HG02943 (cell line): ENCODE data around the gene RUNDC1.
"Not testable (repeated sequence)": the region's sequence is repeated elsewhere in the genome, so short reads cannot be mapped to it uniquely, and the experiment has no call there.

ENCODE experiments used
- ATAC-seq: cut with Tn5 transposase; IDR thresholded peaks from one replicate; pipeline ENCODE4 v1.9.1; 2021; ENCODE audit warnings: mild to moderate bottlenecking, low read depth, moderate library complexity; ENCODE audit not compliant: unreplicated experiment

The RUNDC1 gene

DNA sequence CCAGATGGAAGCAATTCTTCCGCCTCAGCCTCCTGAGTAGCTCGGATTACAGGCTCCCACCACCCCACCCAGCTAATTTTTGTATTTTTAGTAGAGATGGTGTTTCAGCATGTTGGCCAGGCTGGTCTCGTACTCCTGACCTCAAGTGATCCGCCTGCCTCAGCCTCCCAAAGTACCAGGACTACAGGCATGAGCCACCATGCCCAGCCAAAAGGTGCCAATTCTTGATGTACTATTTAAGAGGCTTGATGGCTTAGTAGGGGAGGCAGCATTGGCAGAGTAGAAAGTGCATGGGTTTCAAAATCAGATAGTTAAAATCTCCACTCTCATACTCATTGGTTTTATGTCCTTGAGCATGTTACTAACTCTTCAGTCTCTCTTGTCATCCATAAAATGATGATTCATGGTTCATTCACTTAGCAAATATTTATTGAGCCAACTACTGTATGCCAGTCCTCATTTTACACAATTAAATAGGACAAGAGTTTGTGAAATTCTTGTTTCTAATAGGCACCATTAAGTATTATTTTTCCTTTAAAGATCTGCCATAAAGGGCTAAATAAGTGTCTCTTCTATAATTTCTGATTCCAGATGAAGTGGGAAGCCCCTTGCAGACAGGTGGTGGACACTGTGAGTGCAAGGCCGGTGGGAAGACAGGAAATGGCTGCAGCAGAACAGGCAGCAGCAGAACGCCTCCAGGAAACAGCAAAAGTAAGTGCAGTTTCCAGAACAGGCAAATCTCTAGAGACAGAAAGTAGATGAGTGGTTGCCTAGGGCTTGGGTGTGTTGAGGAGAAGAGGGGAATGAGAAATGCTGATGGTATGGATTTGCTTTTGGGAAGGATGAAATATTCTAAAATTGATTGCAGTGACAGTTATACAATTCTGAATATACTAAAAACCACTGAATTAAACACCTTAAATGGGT is 9.6 kb downstream of the RUNDC1 start:
- no peak for ATAC-seq

DNA sequence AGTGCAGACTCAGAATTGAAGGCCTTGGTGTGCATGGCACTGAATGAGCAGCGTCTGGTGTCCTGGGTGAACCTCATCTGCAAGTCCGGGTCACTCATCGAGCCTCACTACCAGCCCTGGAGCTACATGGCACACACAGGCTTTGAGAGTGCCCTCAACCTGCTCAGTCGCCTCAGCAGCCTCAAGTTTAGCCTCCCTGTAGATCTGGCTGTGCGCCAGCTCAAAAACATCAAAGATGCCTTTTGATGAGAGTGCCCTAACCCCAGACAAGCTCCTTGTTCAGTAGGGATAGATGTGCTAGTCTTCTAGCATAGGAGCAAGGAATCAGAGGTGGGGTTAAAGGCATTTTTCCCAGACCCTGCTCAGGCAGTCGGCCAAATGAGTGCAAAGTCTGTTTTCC is 11.1 kb downstream of the RUNDC1 start:
- no peak for ATAC-seq

DNA sequence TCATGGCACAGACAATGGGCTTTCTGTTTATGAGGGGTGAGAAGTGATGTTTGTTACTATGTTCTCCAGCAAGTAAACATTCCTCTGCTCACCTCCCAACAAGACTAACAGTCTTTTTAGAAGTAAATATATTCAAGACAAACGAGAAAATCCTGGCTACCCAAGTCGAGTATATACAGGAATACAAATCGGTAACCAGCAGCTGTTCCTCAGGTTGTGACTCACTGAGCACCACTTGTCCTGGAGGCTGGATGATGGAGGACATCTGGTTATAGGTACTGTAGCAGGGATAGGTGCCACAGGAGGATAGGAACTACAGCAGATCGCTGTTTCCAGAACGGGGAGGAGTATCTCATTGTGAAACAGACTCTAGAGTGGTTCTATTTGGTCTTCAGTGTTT is 12.5 kb downstream of the RUNDC1 start:
- no peak for ATAC-seq

DNA sequence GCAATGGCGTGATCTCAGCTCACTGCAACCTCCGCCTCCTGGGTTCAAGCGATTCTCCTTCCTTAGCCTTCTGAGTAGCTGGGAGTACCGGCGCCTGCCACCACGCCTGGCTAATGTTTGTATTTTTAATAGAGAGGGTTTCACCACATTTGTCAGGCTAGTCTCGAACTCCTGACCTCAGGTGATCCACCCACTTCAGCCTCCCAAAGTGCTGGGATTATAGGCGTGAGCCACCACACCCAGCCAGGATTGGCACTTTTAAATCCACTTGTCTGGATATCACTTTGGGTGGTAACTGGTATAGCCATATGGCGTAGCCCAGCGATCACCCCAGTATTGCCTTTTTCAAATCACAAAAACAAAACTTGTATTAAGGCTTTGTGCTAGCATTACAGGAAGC is 13.5 kb downstream of the RUNDC1 start:
- not testable (repeated sequence) for ATAC-seq

DNA sequence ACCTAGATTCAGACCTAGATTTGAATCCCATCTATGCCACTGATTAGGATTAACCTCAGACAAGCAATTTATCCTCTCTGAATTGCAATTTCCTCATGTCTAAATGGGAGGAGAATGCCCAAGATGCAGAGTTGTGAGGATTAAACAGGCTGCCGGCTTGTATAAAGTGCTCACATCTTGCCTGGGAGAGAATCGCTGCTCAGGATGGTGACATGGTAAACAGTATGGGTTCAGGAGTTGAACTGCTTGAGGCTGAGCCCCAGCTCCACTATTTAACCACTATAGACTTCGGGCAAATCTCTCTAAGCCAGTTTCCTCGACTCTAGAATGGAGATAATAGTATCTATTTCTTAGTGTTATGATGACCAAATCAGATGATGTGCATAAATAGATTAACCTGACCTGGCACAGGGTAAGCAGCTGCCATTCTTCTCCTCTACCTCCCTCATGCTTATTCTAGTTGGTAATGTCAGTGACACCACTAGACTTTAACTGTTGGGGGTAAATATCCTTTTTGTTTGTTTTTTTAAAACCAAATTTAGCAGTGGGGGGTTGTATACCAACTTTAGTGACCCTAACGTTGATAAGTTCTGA is 17.1 kb downstream of the RUNDC1 start:
- no peak for ATAC-seq

DNA sequence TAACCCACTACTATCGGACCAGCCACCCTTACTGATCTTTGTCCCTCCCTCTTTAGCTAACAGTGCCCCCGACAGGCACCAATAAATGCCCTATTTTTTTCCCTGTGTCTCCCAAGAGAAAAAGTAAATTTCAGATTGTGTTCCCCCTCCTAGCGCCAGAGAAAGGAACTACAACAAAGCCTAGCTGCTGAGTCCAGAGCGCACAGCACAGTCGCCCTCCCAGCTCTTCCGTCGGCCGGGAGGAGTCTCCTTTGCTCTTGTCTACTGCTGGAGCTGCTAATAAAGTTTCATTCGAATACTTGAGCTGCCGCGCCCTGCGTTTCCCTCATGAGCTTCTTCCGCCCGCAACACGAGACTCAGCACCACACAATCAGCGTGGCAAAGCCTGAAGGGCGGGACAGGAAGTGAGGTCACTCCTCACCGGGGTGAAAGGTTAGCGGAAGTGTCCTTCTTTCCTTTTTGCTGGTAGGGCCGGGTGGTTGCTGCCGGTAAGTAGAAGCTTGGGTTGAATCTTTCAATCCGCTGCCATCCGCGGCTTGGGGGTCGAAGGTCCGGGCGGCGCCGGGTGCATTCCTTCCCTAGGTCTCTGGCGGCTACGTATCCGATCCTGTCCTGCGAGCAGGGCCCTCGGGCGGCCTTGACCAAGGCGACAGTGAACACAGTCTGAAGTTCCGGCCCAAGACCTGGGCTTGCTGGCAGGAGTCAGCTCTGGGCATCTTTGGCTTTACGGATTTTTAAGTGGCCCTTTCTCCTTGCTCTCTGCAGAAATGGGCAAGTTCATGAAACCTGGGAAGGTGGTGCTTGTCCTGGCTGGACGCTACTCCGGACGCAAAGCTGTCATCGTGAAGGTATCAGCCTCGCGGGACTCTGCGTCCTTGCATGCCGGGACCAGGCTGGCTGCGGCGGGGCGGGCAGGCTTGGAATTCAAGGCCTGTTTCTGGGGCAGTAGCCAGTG is 17.9 kb downstream of the RUNDC1 start, which contains the start of gene RPL27:
TSS of gene RPL27 (plus strand) at position 436 of the 955 bp plus-strand sequence. CDS start at position 768, 332 bp downstream.
- ATAC-seq, result peak; percentile 87

DNA sequence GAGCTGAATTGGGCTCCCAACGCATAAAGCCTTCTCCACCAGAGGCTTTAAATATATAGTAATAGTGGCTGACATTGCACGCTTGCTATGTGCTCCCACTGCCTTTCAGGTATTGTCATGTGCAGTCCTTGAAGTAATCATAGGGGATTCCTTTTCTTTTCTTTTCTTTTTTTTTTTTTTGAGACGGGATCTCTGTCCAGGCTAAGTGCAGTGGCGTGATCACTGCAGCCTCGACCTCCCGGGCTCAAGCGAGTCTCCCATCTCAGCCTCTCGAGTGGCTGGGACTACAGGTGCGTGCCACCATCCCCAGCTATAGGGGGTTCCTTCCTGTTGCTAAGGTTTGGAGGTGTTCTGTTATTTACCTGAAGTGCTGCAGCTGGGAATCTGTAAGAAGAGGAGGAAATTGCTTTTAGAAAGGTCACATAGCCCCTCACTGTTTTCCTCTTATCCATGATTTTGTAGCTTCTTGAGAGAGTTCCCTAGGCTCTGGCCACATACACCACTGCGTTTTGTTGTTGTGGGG is 18.7 kb downstream of the RUNDC1 start:
- ATAC-seq, result no peak

DNA sequence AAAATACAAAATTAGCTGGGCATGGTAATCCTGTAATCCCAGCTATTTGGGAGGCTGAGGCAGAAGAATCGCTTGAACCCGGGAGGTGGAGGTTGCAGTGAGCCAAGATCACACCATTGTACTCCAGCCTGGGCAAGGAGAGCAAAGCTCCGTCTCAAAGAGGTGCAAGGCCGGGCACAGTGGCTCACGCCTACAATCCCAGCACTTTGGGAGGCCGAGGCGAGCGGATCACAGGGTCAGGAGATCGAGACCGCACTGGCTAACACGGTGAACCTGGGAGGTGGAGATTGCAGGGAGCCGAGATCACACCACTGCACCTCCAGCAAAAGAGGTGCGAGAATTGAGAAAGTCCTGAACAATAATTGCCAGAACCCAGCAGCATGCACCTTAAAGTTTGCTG is 20.5 kb downstream of the RUNDC1 start:
- ATAC-seq, result not testable (repeated sequence)

DNA sequence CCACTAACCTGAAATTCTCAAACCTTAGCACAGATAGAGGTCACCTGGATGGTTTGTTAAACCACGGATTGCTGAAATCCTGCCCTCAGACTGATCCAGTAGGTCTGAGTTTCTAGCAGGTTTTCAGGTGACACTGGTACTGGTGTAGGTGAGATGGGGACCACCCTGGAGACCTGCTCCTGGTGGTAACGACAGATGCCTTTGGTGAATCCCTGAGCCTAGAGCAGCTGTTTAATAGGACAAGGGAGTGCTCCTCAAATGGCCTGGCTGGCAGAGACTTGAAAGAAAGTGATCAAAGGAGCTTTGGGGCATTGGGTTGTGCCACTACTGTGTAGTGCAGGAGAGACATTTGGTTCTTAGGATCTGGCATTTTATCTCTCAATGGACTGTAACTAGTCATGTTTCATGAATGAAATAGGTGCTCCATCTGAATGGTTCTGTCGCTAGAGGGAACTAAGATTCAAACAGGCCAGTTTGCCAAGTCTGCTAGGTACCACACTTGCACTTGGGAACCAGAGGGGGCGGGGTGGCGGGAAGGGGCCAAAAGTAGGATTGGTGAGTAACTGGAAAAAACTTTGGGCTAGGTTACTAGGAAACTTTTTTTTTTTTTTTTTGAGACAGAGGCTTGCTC is 23.3 kb downstream of the RUNDC1 start:
- ATAC-seq, result no peak

DNA sequence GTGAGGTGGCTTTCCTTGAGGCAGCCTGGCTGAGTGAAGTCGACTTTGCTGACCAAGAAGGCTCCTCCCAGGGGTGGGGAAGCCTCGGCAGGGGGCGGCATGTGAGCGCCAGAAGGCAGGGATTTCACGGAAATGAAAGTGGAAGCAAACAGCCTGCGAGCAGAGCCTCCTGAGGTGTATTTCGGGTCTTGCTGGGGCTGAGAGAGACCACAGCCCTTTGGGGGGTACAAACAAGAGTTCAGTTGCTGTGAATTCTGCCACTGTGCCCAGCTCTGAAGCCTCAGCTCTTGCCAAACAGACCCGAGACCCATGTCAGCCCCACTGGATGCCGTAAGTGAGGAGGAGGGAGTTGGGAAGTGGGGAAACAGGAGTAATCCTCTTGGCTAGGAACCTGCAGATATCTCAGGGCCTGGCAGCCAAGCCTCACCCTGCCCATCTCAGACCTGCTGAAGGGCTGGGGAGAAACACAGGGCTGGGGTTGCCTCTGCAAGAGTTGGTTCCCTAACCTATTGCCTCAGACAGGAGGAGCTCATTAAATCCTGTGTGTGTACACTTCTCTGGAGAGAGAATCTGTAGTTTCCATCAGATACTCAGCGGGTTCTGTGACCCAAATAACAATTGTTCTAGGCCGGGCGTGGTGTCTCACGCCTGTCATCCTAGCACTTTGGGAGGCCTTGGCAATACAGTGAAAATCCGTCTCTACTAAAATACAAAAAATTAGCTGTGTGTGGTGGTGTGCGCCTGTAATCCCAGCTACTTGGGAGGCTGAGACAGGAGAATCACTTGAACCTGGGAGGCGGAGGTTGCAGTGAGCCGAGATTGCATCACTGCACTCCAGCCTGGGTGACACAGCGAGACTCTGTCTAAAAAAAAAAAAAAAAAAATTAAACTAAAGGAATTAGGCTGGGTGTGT is 26.5 kb downstream of the RUNDC1 start, which contains the start of gene IFI35:
TSS of gene IFI35 (plus strand) at position 146 of the 913 bp plus-strand sequence. CDS start at position 310, 164 bp downstream.
- no peak for ATAC-seq

DNA sequence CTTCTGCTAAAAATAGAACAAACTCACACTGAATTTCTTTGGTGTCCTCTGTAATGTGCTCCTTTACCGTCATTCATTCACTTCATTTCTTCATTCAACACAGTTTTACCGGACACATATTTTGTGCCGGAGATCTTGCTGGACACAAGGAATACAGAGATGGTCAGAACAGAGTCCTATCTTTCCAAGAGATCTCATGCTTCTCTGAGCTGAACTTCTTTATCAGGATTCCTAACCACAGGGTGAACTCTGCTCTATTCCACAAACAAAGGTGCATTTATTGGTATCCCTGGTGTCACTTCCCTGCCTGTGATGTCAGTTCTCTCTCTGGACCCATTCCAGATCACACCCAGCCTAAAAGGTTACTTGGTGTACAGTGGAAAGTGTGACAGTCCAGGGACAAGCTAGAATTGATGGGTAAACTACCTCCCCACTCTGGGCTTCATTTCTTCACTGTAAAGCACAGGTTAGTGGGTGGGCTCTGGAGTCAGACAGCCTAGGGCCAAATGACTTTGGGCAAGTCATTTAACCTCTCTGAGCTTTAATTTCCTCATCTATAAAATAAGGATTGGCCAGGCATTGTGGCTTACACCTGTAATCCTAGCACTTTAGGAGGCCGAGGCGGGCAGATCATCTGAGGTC is 30.4 kb downstream of the RUNDC1 start:
- no peak for ATAC-seq

DNA sequence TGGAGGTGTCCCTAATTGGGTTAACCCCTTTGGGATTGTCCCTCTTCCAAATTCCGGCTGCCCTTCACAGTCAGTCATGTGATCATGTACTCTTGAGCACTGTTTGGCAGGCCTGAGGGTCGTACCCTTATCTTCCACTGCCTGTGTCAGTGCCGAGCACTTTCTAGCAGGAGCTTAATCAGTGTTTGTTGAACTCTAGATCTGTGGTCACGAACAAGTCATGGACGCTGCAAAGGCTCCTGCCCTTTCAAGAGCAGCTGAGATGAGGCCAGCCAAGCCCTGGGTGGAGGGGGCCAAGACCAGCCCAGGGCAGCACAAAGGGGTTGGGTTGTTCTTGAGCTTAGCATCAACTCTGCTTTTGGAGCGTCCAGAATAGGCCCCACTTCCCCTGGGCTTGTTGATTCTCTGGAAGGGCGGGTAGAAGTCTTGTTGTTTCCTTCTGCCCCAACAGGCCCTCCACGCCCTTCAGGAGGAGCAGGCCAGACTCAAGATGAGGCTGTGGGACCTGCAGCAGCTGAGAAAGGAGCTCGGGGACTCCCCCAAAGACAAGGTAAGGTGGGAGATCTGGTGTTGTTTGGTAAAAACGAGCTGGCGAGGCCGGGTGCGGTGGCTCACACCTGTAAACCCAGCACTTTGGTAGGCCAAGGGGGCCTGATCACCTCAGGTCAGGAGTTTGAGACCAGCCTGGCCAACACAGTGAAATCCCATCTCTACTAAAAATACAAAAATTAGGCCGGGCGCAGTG is 31.5 kb downstream of the RUNDC1 start:
- no peak for ATAC-seq

DNA sequence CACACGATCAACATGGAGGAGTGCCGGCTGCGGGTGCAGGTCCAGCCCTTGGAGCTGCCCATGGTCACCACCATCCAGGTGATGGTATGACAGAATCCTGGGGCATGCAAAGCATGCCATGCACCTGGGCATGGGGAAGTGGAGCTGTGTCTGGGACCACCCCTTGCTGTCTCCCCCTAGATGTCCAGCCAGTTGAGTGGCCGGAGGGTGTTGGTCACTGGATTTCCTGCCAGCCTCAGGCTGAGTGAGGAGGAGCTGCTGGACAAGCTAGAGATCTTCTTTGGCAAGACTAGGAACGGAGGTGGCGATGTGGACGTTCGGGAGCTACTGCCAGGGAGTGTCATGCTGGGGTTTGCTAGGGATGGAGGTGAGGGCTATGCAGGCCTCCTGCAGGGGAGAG is 32.9 kb downstream of the RUNDC1 start:
- ATAC-seq, result no peak

DNA sequence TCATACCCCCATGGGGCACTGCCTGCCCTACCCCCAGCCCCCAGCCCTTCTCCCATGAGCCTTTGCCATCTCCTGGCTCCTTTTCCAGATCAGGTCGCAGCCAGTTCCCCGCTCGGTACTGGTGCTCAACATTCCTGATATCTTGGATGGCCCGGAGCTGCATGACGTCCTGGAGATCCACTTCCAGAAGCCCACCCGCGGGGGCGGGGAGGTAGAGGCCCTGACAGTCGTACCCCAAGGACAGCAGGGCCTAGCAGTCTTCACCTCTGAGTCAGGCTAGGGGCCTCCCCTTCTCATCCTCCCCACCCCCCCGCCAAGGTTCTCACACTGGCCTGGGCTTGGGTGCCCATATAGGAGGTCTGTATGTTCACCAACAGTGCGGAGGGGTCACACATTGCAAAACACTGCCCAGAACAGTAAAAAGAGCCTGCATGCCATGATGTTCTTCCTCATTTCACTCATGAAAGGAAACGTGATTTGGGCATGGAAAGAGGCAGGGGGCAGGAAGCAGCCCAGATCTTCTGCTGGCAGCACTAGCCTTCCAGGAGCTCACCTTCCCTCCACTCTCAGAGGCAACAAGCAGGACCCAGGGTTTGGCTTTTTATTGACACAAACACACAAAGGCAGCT is 33.8 kb downstream of the RUNDC1 start:
- ATAC-seq, result no peak

DNA sequence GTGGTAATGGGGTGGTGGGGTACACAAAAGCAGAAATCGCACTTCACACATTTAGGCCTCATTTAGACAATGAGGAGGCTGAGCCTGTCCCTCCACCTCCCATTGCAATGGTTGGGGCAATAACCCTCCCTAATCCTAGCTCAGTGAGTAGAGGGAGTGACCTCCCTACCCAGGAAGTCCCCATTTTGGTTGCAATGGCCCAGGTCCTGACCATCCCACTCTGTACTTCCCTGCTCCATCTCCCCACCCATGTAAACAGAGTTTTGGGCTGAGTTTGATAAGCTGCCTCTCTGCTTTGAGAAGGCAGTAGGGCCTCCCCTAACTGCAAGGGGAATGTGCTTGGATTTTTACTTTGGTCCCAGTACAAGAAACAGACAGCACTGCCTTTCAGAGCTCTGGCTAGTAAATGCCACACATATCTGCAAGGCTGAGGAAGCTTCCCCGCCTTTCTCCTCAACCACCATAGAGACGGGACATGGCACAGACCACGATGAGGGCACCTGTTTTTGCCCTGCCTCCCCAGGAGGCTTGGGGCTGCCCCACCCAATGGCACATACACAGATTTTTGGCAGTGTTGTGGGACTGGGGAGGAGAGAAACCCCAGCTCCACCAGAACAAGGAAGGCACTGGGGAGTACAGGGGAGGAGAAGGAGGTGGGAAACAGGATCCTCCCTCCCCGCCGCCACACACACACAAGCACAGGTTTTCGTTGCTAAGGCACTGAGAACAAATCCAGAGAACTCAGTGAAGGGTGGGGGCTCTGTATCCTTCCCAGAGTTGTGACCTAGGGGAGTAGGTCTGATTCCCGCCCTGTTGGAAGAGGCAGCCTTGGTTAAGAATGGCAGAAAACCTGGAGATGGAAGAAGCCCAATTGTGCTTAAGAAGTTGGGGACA is 34.5 kb downstream of the RUNDC1 start:
- ATAC-seq, result no peak

DNA sequence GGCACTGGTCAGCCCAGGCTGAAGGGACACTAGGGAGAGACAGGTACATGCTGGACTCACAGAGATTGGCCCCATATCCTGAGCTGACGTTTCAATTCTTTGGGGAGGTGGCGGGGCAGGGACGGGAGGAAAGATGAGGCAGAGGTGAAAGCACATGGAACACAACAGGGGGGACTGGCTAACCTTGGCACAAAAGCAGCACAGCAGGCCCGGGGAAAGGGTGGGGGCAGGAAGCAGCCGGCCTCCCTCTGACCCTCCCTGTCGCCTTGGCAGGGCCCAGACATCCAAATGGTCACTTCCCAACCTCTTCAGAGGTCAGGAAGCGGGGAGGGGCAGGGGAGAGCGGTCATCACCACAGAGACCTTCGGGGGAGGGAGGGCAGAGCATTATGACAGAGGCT is 35.2 kb downstream of the RUNDC1 start:
- no peak for ATAC-seq
